ENCODE data around the gene SFSWAP.

Gene SFSWAP

GRCh38 chr12:131817241-131817640 lies 106.4 kb downstream of the SFSWAP start:
- peak; percentile 27 for DNase-seq (ENCODE audit: low spot score)

GRCh38 chr12:131818821-131819585 lies 108.1 kb downstream of the SFSWAP start:
- no peak for DNase-seq (ENCODE audit: low spot score)

DNA sequence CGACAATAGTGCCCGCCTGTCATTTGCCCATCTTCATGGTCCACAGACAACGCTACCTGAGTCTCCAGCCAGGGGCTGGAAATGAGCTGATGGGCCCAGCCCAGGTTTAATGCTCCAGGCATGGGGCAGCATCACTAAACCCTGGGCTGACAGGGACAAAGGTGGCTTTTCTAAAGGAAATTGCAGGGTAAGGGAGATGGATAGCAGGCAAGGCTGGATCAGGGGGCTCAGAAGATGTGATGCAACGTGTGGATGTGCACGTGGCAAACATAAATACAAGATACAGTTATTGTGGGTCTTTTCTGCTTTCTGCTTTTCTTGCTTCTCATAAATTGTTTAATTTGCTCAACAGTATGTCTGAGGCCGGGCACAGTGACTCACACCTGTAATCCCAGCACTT lies 113.6 kb downstream of the SFSWAP start:
- no peak for DNase-seq (ENCODE audit: low spot score)

- DNase-seq (ENCODE audit: low spot score), result no peak
Observed at GRCh38 chr12:131825146-131825892, 114.4 kb downstream of the SFSWAP start.

DNA sequence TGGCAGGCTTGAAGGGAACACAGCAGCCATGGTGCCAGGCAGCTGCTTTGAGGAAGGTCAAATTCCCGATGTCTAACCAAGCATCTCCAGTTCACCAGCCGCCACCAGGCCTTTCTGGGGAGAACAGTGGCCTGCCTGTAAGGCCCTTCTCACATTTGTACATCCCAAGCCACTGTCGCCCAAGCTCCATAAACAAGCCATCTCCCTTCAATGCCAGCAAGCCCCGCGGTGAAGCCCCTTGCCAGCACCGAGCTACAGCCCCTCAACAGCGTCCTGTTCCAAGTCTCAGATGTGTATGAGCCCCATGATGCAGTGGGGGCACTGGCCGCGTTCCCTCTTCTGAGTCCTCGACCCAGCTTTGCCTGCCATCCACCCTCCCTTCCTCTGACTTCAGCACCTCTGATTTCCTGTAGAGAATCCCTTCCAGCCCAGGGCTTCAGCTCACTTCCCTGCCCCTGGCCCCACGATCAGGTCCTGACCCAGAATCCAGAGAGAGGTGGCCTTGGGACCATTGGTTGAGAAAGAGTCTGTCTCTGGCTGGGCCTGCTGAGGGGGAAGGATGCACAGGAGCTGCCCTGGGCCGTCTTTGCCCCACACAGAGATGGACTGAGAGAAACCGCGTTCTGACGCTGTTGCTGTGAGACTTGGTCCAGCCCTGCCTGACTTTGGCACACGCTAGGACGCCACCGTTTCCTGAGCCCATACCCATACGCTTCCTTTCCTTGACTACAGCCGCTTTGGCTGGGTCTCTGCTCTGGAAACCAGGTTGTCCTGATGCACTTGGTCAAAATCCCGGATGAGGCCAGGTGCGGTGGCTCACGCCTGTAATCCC lies 115.4 kb downstream of the SFSWAP start:
- no peak for DNase-seq (ENCODE audit: low spot score)

GRCh38 chr12:131827961-131828534 lies 117.2 kb downstream of the SFSWAP start, which contains the start of gene MMP17:
Gene MMP17, plus strand, starts transcription at chr12:131828393. Its CDS starts 102 bp downstream, at chr12:131828495.
- DNase-seq (ENCODE audit: low spot score), result peak; percentile 90

- DNase-seq (ENCODE audit: low spot score), result peak; percentile 67
Observed at GRCh38 chr12:131828671-131829355, 117.9 kb downstream of the SFSWAP start.

DNA sequence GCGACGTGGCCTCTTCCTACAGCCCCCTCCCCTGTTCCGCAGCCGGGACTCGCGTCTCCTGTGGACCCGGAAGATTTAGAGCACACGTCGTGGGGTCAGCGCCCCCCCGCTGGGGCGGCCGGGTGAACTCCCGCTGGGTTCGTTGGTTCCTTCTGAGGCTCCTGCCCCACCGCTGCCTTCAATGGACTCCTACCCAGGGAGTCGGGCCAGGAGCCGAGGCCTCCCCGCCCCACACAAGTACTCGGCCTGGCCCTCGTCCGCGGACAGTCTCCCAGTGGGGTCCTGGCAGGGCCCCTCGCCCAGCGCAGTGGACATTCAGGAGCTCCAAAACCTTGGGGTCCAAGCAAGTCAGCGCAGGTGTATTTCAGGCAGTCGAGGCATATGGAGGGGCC lies 118.5 kb downstream of the SFSWAP start:
- DNase-seq (ENCODE audit: low spot score), result no peak

DNA sequence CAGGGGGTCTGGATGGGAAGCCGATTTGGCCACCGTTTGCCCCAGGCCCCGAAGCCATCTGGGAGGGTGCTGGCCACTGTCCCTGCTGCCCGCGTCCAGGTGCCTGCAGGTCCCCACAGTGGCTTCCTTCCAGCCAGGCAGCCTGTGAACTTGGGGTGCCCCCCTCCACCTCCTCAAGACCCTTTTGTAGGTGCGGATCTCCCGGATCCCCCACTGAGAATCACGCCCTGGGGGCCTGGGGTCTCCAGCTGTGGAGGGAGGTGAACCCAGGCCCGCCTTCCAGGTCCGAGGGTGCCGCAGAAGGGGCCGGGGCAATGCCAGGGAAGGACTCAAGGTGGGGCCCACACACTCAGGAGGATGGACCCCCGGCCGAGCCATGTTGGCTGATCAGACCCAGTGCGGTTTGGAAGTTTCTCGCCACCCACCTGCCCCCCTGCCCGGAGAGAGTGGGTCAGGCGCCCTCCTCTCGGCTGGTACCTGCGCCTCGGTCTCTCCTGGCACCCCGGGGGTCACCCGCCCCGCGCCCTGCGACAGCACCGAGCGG lies 119.0 kb downstream of the SFSWAP start:
- no peak for DNase-seq (ENCODE audit: low spot score)

- DNase-seq (ENCODE audit: low spot score), result peak; percentile 82
Observed at GRCh38 chr12:131830335-131830913, 119.5 kb downstream of the SFSWAP start.

DNA sequence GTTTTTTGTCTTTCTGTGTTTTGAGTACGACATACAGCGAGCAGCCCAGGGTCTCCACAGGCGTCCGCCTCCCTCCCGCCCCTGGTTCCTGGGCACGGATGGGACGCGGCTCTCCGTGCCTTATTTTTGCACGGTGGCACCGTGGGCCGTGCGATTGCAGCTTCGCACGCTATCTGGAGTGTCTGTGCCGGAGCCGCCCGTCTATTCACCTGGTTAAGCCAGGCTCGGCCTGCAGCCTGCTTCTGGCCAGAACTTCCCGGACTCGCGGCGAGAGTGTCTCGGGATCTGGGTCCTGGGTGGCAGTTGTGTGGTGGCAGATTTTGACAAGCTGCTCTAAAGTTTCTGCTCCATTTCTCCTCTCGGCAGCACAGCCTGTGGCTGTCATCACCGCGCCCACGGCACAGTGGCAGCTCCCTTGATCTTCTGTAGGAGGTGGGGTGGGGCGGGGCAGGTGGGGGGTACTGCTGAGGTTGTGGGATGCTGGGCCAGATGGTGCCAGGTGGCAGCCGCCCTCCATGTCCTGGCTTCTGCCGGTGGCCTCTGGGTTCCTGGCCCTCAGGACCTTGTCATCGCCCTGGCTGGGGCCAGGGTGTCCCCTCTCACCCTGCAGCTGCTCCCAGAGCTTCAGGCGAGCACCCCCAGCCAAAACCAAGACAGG lies 120.2 kb downstream of the SFSWAP start:
- peak; percentile 69 for DNase-seq (ENCODE audit: low spot score)

GRCh38 chr12:131831635-131832041 lies 120.7 kb downstream of the SFSWAP start:
- peak; percentile 74 for DNase-seq (ENCODE audit: low spot score)

- peak; percentile 88 for DNase-seq (ENCODE audit: low spot score)
Observed at GRCh38 chr12:131832321-131833231, 121.7 kb downstream of the SFSWAP start.

GRCh38 chr12:131833288-131833895 lies 122.5 kb downstream of the SFSWAP start:
- no peak for DNase-seq (ENCODE audit: low spot score)

DNA sequence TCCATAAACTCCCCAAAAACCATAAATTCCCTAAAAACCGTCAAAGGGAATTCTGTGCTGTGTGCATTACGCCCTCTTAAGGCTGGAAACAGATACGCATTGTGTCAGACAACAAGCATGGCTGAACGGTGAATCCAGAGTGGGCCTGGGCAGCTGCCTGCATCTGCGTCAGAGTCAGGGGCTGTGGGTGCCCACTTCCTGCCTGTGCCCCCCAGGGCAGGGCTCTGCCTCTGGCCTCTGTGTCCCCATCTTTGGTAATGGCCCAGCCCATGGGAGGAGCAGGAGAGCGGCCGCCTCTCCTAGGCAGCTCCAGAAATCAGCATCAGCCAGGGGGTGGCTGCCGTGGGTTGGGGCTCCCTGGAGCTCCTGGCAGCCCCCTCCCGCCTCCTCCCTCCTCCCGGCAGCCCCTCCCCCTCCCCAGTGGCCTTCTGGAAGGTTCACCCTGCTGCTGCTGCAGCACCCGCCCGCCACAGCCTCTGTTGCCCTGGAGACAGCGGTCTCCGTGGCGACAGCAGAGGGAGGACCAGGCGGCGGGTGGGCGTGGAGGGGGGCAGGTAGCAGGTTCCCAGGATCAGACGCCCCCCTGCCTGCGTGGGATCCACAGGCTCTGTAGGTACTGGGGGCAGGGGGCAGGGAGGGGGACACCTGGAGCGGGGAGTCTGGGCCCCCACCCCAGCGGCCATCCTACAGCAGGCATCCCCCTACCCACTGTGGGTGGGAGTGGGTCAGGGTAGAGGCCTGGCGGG lies 123.2 kb downstream of the SFSWAP start:
- no peak for DNase-seq (ENCODE audit: low spot score)

DNA sequence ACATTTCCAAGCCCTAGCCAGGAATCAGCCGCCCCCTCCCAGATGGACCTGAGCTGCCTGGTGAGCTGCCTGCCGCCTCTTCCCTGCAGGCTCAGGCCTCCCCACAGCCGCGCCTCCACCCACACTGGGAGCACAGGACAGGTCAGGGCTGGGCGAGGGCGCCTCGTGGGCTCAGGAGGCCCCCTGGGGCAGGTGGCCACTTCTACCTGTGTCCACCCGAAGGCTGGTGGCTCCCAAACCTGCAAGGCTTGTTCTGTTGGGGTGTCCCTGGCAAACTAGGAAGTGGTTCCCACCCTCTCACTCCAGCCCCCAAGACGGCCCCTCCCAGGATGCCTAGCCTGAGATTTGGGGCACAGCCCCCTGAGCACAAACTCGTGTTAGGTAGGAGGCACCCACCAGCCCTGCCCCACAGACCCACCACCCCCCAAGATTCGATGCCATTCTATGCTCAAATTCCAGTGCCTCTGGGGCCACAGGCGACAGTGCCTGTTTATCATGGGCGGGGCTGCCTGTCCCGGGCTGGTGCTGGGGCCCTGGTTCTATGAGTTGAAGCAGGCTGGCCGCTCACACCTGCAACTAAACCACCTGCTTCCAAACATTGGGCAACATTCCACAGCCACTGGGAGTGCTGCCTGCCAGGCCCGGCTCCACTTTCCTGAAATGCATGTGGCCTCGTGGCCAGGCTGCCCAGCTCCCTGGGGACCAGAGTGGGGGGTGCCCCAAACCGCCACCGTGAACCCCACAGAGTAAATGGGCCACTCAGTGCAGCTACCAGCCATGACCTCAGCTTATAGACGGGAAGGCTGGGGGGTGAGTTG lies 124.1 kb downstream of the SFSWAP start:
- no peak for DNase-seq (ENCODE audit: low spot score)

DNA sequence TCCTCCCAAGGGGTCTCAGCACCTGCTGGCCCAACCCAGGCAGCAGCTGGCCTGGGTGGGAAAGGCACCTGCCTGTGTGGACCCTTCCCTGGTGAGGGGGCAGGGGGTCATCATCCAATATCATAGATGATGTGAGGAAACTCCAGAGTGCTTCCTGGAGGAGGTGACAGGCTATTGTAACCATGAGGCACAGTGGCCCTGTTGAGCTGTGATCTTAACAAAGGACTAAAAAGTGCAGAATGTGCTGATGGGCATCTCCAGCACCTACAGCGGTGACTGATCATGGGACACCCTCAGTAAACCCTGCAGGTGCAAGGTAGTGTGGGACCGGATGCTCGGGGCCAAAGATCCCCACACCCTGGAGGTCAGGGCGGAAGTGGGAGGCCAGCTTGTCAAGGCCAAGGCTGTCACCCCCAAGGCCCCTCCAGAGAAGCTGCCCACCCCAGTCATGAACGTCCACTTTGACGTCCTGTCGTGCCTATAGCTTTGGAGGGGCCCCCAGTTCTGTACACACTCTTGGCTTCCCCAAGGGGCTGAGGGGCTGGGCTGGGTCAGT lies 124.8 kb downstream of the SFSWAP start:
- DNase-seq (ENCODE audit: low spot score), result no peak
